GM18508 (cell line): Measurements from ENCODE around the gene KIAA1217.

ENCODE experiments used
- ATAC-seq: cut with Tn5 transposase; IDR thresholded peaks from one replicate; pipeline ENCODE4 v1.9.1; 2021; ENCODE audit warnings: moderate number of reproducible peaks; ENCODE audit not compliant: insufficient read depth, unreplicated experiment

Gene KIAA1217

GRCh38 chr10:24355056-24355688 is 146.2 kb downstream of the KIAA1217 start:
- ATAC-seq = no peak

DNA sequence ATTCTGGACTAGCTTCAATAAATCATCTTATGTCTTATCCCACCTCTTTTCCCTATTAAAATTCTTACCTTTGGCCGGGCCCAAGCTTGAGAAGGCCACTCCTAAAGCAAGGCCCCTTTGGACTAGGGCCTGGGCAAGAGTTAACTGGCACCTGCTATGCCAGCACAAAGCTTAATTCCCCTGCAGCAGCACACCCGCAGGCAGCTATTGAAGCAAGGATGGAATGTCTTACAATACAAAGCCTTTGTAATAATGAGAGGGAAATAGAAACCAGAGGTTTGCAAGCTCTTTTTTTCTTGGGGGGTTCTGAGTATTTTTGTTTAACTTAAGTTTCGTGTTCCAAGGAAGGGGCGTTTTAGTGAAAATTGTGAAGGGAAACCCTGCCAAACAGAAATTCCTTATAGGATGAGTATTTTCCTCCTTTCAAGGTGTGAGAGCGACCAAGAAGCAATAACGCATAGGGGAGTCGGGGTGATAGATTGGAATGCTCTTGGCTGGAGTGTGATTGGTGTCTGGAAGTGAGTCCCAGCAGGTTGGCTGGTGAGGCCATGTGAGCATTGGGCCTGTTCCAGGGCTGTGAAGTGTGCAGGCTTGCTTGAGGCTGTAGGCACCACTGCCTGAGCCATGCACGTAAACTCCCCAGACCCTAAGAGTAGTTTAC is 148.5 kb downstream of the KIAA1217 start:
- ATAC-seq = no peak

- no peak for ATAC-seq
Observed at GRCh38 chr10:24358022-24358421, 149.1 kb downstream of the KIAA1217 start.

GRCh38 chr10:24360282-24361127 is 151.6 kb downstream of the KIAA1217 start:
- peak; percentile 56 for ATAC-seq

DNA sequence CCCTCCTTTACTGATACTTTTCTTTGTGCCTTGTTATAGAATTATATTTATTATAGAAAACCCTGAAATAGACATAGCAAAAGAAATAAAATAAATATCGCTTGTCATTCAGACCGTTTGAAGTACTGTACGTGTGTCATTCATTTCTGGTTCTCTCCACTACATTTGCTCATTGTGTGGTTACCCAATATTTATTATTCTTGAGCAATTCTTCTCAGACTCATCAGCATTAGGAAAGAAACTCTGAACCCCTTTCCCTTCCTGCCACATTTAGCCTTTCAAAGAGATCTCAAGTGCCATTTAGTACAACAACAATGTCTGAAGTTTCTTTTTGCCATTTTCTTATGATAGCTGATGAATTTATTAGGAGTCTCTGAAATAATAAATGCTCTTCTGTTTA is 154.1 kb downstream of the KIAA1217 start:
- ATAC-seq = no peak

DNA sequence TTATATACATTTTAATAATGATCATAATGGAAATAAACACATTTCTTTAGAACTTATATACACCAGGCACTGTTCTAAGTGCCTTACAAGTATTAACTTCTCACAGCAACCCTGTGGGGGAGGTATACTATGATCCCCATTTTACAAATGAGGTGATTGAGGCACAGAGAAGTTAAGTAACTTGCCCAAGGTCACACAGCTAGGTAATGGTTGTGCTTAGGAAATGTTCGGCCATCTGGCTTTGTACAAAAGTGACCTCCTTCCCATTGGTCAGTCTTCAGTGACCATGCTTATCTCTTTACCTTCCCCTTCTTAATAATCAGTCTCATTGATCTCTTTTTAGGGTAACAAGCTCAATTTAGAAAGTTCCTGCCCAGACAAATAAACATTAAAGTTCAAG is 158.8 kb downstream of the KIAA1217 start:
- ATAC-seq = no peak

GRCh38 chr10:24370877-24371276 is 161.9 kb downstream of the KIAA1217 start:
- no peak for ATAC-seq

GRCh38 chr10:24371396-24371795 is 162.5 kb downstream of the KIAA1217 start:
- ATAC-seq = no peak

DNA sequence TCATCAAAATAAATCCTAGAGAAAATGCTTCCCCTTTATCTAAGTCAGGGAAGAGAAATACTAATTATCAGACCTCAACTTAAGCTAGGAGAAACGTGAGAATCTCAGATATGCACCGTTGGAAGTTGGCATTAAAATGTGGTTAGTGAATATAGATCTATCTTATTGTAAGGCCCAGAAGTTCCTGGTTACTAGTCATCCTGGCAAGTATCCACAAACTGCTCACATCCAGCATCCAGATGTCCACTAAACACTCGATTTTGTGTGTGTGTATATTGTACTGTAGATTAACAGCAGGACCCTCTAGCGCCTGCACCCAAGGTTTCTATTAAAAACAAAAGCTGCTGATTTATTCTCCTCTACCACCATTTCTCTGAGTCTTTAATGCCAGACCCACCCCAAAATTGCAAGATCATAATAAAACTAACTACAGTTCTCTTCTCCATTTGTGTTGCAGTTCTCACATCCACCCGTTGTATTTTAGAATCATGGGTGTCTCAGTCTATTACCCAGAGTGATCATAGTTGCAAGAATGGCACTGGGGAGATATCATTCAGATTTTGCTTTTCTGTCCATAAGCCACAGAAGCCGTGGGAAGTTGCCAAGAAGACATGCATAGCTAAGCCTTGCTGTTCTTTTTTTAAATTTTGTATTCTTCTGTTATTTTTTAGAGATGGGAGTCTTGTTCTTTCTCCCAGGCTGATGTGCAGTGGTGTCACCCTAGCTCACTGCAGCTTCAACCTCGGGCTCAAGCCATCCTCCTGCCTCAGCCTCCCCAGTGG is 165.4 kb downstream of the KIAA1217 start:
- no peak for ATAC-seq

GRCh38 chr10:24375510-24375909 is 166.6 kb downstream of the KIAA1217 start:
- no peak for ATAC-seq

GRCh38 chr10:24376731-24377130 is 167.8 kb downstream of the KIAA1217 start:
- no peak for ATAC-seq

DNA sequence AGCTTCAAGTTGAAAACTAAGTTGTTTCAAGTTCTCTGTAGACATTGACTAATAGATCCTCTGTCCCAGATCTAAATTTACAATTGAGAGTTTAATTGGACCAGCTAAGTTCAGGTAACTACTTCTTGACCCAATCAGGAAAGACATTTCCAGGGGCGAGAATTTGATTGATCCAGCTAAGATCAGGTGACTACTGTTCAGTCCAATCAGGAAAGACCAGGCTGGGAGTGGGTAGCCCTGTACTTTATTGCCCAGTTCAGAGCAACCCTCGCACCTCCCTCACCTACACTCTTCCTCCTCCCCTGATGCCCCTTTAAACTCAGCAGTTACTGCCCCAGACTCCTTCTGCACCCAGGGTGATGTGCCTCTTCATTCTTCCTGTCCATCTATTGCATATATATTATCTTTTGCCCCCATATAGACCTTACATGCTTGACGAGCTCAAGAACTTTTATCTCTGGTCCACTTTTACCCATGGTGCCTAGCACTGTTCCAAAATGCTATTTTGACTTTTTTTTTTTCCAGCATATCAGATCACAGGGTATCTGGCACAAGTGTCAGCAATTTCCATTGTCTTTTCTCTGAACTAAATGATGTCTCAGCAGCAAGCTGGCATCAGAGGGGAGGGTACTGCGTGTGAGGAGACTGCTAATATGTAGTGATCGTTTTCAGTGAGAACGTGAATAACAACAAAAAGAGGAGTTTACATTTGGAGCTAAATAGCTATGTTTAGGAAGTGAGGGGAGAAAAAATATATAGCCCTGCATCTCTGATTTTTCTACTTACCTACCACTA is 169.4 kb downstream of the KIAA1217 start:
- no peak for ATAC-seq

DNA sequence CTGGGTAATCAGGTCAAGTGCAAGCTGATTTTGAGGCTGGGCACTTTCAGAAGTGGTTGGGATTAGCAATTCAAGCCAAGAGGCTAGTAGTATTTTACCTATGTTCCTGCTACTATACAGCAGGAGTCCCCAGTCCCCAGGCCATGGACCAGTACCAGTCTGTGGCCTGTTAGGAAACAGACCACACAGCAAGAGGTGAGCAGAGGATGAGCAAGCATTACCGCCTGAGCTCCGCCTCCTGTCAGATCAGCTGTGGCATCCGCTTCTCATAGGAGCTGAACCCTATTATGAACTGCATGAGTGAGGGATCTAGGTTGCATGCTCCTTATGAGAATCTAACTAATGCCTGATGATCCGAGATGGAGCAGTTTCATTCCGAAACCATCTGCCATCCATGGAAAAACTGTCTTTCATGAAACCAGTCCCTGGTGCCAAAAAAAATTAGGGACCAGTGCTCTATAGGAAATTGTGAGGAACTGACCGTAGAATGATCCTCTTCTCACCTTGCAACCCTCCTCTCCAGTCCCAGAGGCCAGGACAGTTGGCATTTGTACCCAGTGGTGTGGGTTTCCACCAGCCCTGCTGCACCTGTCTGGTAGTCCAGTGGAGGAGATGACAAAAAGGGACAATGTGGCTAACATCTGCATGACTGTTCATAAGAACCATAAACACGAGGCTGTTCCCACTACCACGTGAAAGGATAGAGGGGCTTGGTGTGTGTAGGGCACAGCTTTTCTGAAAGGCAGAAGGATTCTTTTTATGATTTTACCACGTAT is 172.5 kb downstream of the KIAA1217 start:
- no peak for ATAC-seq

DNA sequence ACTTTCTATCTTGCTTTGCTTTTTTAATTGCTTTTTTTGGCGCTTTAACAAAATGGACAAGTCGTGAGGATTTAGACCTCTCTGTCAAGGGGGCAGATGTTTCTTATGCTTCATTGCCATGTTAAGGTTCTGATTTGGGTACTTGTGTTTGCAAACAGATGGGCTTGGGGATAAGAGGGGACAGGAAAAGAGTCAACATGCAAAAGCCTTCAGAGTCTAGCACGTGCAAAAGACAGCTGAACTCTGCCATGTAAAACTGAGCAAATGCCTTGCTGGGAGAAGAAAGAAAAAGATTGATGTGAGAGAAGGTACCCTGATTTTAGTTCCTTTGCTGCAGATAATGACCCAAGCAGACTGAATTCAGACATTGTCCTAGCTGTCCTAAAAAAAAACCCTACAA is 173.1 kb downstream of the KIAA1217 start:
- no peak for ATAC-seq

GRCh38 chr10:24382596-24382978 is 173.6 kb downstream of the KIAA1217 start:
- ATAC-seq = no peak

DNA sequence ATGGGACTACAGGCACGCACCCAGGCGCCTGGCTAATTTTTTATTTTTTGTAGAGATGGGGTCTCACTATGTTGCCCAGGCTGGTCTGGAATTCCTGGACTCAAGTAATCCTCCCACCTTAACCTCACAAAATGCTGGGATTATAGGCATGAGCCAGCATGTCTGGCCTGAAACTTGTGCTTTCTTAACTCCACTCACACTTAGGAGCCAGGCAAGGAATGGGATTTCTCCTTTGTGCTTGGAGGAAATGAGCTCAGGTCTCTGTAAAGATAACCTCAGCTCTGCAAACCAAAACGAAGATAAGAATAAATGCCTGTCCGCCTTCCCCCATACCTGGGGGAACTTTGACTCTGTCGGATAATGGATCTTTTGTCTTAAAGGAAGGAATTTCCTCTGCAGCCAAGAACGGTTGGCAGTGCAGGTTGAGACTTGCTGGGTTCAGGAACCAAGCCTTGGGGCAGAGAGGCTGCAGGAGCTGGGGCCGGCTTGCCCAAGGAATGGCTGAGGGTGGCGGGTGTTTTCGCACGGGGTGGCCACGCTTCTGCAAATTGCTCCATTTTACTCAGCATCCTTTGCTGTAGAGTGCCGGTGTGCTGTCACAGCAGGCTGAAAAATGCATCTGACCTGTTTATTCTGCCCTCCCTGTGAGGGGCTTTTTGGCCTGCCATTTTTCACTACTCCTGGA is 174.2 kb downstream of the KIAA1217 start:
- ATAC-seq = peak; percentile 51

DNA sequence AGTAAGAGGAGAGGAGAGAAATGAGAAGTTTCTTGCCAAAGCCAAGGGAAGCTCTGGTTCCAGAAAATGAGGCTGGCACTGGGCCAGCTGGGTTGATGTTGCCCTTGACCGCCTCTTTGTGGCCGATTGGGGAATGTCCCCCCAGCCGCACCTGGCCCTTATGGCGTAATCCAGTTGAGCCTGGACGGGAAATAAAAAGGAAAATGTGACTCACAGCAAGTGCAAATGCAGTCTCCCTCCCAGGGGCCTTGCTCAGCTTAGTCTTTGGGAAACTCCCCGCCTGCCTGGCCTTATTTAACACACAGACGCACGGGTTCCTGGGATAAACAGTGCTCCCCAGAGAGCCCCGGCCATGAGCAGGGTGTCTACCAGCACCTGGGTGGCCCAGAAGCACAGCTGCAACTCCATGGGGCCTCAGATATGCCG is 174.8 kb downstream of the KIAA1217 start:
- peak; percentile 85 for ATAC-seq

DNA sequence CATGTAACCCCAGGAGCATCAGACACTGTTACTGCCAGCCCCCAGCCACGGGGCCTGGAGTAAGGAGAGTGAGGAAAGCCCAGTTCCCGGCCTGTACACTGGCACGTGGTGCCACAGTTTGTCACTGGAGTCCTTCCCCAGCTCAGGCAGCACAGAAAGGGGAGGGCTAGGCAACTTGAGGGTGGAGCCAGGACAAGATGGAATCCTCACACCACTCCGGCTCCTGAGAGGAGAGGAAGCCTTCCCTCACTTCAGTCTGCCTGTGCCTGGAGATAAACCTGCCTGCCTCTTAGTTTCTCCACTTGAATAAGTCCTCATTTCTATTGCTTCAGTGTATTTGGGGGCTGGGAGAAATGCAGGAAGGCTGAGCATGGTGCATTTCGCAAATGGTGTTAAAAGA is 176.0 kb downstream of the KIAA1217 start:
- no peak for ATAC-seq
